Natural killer cell treated with Interleukin-12 subunit alpha and Interleukin-12 subunit beta and Interleukin-15 and Interleukin-18, amount 100 ng/mL, for 72 hours (primary cell): ENCODE data around the gene SNX19. TPM values are rescaled to one million over a fixed set of nuclear protein-coding genes. Genes with fewer than 3 reads are reported as not detected.
A peak's percentile ranks its signal among the peaks of the same experiment; 100 is the strongest.
"Not testable (repeated sequence)": the region's sequence is repeated elsewhere in the genome, so short reads cannot be mapped to it uniquely, and the experiment has no call there.

ENCODE experiments used
- ATAC-seq, 2 donors: fragments of 150-1000 bp; cut with Tn5 transposase in 1 of 2; sonication (Bioruptor Pico), chemical (Tn5 transposase) in 1 of 2; 2 replicates each; pipeline ENCODE4 v1.10.0; 2021
- DNase-seq: peaks from one replicate; pipeline ENCODE4 v3.0.0; 2022; ENCODE audit warnings: low spot score
- H3K27ac Mint-ChIP-seq, 2 donors: 1 replicate in 1 of 2; 2 replicates in 1 of 2; pipeline ENCODE4 v1.8.0; 2022; ENCODE audit warnings: mixed read lengths in 2 of 2, mild to moderate bottlenecking in 1 of 2, moderate library complexity in 1 of 2
- H3K27me3 Mint-ChIP-seq, 2 donors: 1 replicate in 1 of 2; 2 replicates in 1 of 2; pipeline ENCODE4 v1.8.0; 2022; ENCODE audit warnings: mixed read lengths in 2 of 2
- H3K36me3 Mint-ChIP-seq: one replicate; pipeline ENCODE4 v1.8.0; 2022; ENCODE audit warnings: mixed read lengths
- H3K4me1 Mint-ChIP-seq, 2 donors: 1 replicate in 1 of 2; 2 replicates in 1 of 2; pipeline ENCODE4 v1.8.0; 2022; ENCODE audit warnings: low read depth in 2 of 2, mixed read lengths in 2 of 2, mild to moderate bottlenecking in 1 of 2
- H3K4me3 Mint-ChIP-seq: one replicate; pipeline ENCODE4 v1.8.0; 2022; ENCODE audit warnings: mixed read lengths
- H3K9me3 Mint-ChIP-seq: 2 replicates; pipeline ENCODE4 v1.8.0; 2022; ENCODE audit warnings: mixed read lengths
- total RNA-seq, 2 donors: library from RNA; stranded (reverse); gene quantifications; one replicate each; pipeline ENCODE4 v1.2.3, GENCODE V29; 2022

The SNX19 gene
- total RNA-seq = 10 to 100 TPM; 62.2 to 68.8 TPM

GRCh38 chr11:130916238-130916855 lies at the start of gene SNX19:
Gene SNX19 (minus strand): TSS chr11:130916479. CDS start chr11:130915939, 540 bp downstream.
- Mint-ChIP-seq H3K27ac (peak within 1 kb of the TSS; percentile 64 to 66), H3K9me3 (no peaks in the 10 kb centered on the region), H3K4me3 (peak within 1 kb of the TSS; percentile 84), H3K4me1 (peaks cover 13 to 22% of the 10 kb centered on the region in 2 donors), H3K27me3 (peaks cover 11 to 22% of the 10 kb centered on the region in 2 donors), H3K36me3 (peaks cover 17% of the 10 kb centered on the region)
- DNase-seq (peak; percentile 95), ATAC-seq (peak; percentile 100)

- H3K4me1 Mint-ChIP-seq = no peaks in the 10 kb centered on the region
- H3K27me3 Mint-ChIP-seq = peaks cover 20 to 46% of the 10 kb centered on the region in 2 donors
- H3K4me3 Mint-ChIP-seq = no peak overlapping the region
- peaks cover 3% of the 10 kb centered on the region for H3K9me3 Mint-ChIP-seq
- H3K36me3 Mint-ChIP-seq = no peaks in the 10 kb centered on the region
- DNase-seq = no peak
- H3K27ac Mint-ChIP-seq = no peak overlapping the region
- no peak for ATAC-seq
Observed at GRCh38 chr11:130964058-130964792, 47.9 kb upstream of the SNX19 start.

GRCh38 chr11:130947889-130948288 lies 31.6 kb upstream of the SNX19 start:
- H3K27me3 Mint-ChIP-seq = peaks cover 15 to 18% of the 10 kb centered on the region in 2 donors
- no peaks in the 10 kb centered on the region for H3K36me3 Mint-ChIP-seq
- ATAC-seq = no peak
- no peak overlapping the region for H3K4me3 Mint-ChIP-seq
- H3K4me1 Mint-ChIP-seq = peaks cover 3 to 5% of the 10 kb centered on the region in 2 donors
- H3K9me3 Mint-ChIP-seq = peaks cover 3% of the 10 kb centered on the region
- DNase-seq = no peak
- no peak overlapping the region for H3K27ac Mint-ChIP-seq

- Mint-ChIP-seq H3K4me3 (no peak overlapping the region), H3K9me3 (peaks cover 3% of the 10 kb centered on the region), H3K36me3 (no peaks in the 10 kb centered on the region), H3K4me1 (peaks cover 3 to 5% of the 10 kb centered on the region in 2 donors), H3K27ac (no peak overlapping the region), H3K27me3 (peaks cover 14 to 15% of the 10 kb centered on the region in 2 donors)
- ATAC-seq = no peak
- no peak for DNase-seq
Observed at GRCh38 chr11:130947481-130947880, 31.2 kb upstream of the SNX19 start.

GRCh38 chr11:130947058-130947457 lies 30.8 kb upstream of the SNX19 start:
- Mint-ChIP-seq H3K36me3 (no peaks in the 10 kb centered on the region), H3K27me3 (peaks cover 14 to 15% of the 10 kb centered on the region in 2 donors), H3K4me1 (peaks cover 3 to 5% of the 10 kb centered on the region in 2 donors), H3K4me3 (no peak overlapping the region), H3K27ac (no peak overlapping the region), H3K9me3 (peaks cover 3% of the 10 kb centered on the region)
- DNase-seq = no peak
- no peak for ATAC-seq

GRCh38 chr11:130945896-130946295 lies 29.6 kb upstream of the SNX19 start:
- Mint-ChIP-seq H3K27me3 (peaks cover 15 to 16% of the 10 kb centered on the region in 2 donors), H3K27ac (no peak overlapping the region), H3K4me1 (peaks cover 3 to 5% of the 10 kb centered on the region in 2 donors), H3K36me3 (no peaks in the 10 kb centered on the region), H3K9me3 (peaks cover 3% of the 10 kb centered on the region), H3K4me3 (no peak overlapping the region)
- no peak for ATAC-seq
- no peak for DNase-seq

GRCh38 chr11:130940706-130941105 lies 24.4 kb upstream of the SNX19 start:
- H3K36me3 Mint-ChIP-seq = no peaks in the 10 kb centered on the region
- H3K27me3 Mint-ChIP-seq = peaks cover 18 to 41% of the 10 kb centered on the region in 2 donors
- no peaks in the 10 kb centered on the region for H3K4me1 Mint-ChIP-seq
- DNase-seq (no peak), ATAC-seq (no peak)
- no peak overlapping the region for H3K4me3 Mint-ChIP-seq
- no peak overlapping the region for H3K27ac Mint-ChIP-seq
- no peaks in the 10 kb centered on the region for H3K9me3 Mint-ChIP-seq

GRCh38 chr11:130937051-130937450 lies 20.8 kb upstream of the SNX19 start:
- H3K9me3 Mint-ChIP-seq = no peaks in the 10 kb centered on the region
- H3K4me3 Mint-ChIP-seq = no peak overlapping the region
- no peak overlapping the region for H3K27ac Mint-ChIP-seq
- ATAC-seq (no peak), DNase-seq (no peak)
- no peaks in the 10 kb centered on the region for H3K4me1 Mint-ChIP-seq
- no peaks in the 10 kb centered on the region for H3K36me3 Mint-ChIP-seq
- peaks cover 14 to 40% of the 10 kb centered on the region in 2 donors for H3K27me3 Mint-ChIP-seq

- Mint-ChIP-seq H3K27ac (no peak overlapping the region), H3K4me1 (no peaks in the 10 kb centered on the region), H3K36me3 (no peaks in the 10 kb centered on the region), H3K27me3 (peaks cover 8 to 21% of the 10 kb centered on the region in 2 donors), H3K4me3 (no peak overlapping the region), H3K9me3 (no peaks in the 10 kb centered on the region)
- ATAC-seq (peak in 1 of 2 donors; percentile 52), DNase-seq (no peak)
Observed at GRCh38 chr11:130932086-130932712, 15.9 kb upstream of the SNX19 start.

- Mint-ChIP-seq H3K36me3 (no peaks in the 10 kb centered on the region), H3K27me3 (peaks cover 30 to 33% of the 10 kb centered on the region in 2 donors), H3K4me1 (peaks cover 3 to 6% of the 10 kb centered on the region in 2 donors), H3K27ac (no peak overlapping the region), H3K4me3 (no peak overlapping the region), H3K9me3 (no peaks in the 10 kb centered on the region)
- ATAC-seq (no peak), DNase-seq (no peak)
Observed at GRCh38 chr11:130924750-130925149, 8.5 kb upstream of the SNX19 start.

- not testable (repeated sequence) for H3K27ac Mint-ChIP-seq, ATAC-seq, H3K36me3 Mint-ChIP-seq, DNase-seq, H3K4me3 Mint-ChIP-seq, H3K9me3 Mint-ChIP-seq
- Mint-ChIP-seq H3K27me3 (peaks cover 27 to 41% of the 10 kb centered on the region in 2 donors), H3K4me1 (peaks cover 3 to 12% of the 10 kb centered on the region in 2 donors)
Observed at GRCh38 chr11:130920612-130921011, 4.3 kb upstream of the SNX19 start.

- peaks cover 5% of the 10 kb centered on the region for H3K36me3 Mint-ChIP-seq
- no peak overlapping the region for H3K27ac Mint-ChIP-seq
- no peaks in the 10 kb centered on the region for H3K9me3 Mint-ChIP-seq
- no peak overlapping the region for H3K4me3 Mint-ChIP-seq
- no peak for DNase-seq
- H3K27me3 Mint-ChIP-seq = peaks cover 18 to 28% of the 10 kb centered on the region in 2 donors
- peaks cover 8 to 14% of the 10 kb centered on the region in 2 donors for H3K4me1 Mint-ChIP-seq
- no peak for ATAC-seq
Observed at GRCh38 chr11:130918081-130918480, 1.8 kb upstream of the SNX19 start.

GRCh38 chr11:130916910-130917309 lies 631 bp upstream of the SNX19 start:
- Mint-ChIP-seq H3K4me1 (peaks cover 13 to 20% of the 10 kb centered on the region in 2 donors), H3K36me3 (peaks cover 15% of the 10 kb centered on the region), H3K9me3 (no peaks in the 10 kb centered on the region), H3K27ac (peak overlapping the region; percentile 64 to 66), H3K27me3 (peaks cover 15 to 27% of the 10 kb centered on the region in 2 donors), H3K4me3 (peak overlapping the region; percentile 84)
- DNase-seq (no peak), ATAC-seq (no peak)
